NB4 (cell line): Measurements from ENCODE around the gene SEMA5A.

ENCODE experiments used
- CTCF ChIP-seq: IDR thresholded peaks from one replicate; pipeline ENCODE4 v1.5.1; 2012; ENCODE audit warnings: low read depth, low read length
- MAX ChIP-seq: IDR thresholded peaks from 2 replicates; pipeline ENCODE4 v1.6.1; 2011; ENCODE audit warnings: low read depth, low read length
- MYC ChIP-seq: IDR thresholded peaks from 2 replicates; pipeline ENCODE4 v1.6.1; 2011; ENCODE audit warnings: low read depth, low read length
- POLR2A ChIP-seq: IDR thresholded peaks from 2 replicates; pipeline ENCODE4 v1.6.1; 2011; ENCODE audit warnings: mild to moderate bottlenecking; ENCODE audit not compliant: insufficient read length; ENCODE audit errors: extremely low read depth

GRCh38 chr5:9071074-9071473, 474.8 kb downstream of the SEMA5A start:
- no peak for TF ChIP-seq CTCF
- TF ChIP-seq POLR2A: no peak
- TF ChIP-seq MAX: no peak
- TF ChIP-seq MYC: no peak
